Measurements from ENCODE around the gene TCERG1.
"Not testable (repeated sequence)": the region's sequence is repeated elsewhere in the genome, so short reads cannot be mapped to it uniquely, and the experiment has no call there.

TCERG1 gene

DNA sequence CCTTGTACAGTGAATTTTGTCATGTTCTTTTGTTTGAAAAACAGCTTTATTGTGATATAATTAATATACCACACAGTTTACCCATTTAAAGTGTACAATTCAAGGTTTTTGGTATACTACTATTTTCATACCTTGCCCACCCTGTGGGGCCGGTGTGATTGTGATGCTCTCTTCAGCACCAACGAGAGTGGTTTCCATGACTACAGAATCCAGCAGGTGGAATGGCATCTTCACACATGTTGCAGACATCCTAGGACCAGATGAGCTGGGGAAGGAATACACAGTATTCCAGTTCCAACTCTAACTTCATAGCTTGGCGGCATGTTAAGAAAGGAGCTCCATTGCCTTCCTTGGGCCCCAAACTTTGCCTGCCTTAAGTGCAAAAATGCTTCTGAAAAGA, 76.6 kb downstream of the TCERG1 start:
- DNase-seq = no peak

DNA sequence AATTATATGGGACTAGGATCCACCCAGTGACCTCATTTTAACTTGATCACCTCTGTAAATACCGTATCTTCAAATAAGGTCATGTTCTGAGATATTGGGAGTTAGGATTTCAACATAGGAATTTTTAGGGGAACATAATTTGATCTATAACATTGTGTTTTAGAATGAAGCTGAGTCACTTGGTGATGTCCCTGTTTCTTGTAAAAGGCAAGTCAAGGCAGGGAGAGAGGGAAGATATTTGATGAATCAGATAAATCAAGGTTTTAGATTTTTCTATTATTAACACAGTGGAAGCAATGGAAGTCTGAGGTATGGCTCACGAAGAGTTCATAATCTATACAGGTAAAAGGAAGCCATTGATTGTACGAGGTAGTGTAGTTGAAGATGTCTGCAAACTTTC, 80.7 kb downstream of the TCERG1 start:
- DNase-seq = no peak

DNA sequence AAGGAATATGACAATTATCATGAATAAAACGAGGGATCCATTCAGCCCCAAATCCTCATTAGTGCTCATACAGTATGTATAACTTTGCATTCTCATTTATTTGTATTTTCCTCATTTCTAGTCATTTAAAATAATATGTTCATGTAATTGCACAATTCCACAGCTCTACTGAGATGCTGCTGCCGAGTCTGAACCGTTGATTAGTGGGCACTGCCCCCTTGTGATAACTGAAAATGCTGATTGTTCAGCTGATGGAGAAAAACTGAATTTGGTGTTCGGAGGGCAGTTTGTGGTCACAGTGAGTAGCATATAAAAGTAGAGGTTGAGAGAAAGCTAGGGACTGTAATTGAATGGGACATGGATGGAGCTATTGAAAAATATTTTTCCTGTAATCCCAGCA, 81.1 kb downstream of the TCERG1 start:
- DNase-seq = no peak

DNA sequence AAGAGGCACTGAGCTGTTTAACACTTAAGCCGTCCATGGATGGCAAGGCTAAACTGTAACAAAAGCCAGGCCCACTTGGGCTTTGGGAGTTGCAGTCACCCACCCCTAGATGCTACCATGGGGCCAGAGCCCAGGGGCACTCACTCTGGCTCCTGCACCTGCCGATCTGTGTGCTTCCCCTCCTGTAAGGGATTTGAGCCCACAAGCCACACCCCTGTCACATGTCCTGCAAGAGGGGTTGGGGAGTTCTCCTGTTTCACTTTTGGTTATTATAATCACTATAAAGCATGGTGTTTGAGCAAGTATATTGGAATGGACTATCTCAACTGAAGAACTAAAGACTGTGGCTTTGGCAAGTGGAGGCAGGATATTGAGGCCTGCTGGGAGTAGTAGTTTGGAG, 82.9 kb downstream of the TCERG1 start:
- DNase-seq = no peak

DNA sequence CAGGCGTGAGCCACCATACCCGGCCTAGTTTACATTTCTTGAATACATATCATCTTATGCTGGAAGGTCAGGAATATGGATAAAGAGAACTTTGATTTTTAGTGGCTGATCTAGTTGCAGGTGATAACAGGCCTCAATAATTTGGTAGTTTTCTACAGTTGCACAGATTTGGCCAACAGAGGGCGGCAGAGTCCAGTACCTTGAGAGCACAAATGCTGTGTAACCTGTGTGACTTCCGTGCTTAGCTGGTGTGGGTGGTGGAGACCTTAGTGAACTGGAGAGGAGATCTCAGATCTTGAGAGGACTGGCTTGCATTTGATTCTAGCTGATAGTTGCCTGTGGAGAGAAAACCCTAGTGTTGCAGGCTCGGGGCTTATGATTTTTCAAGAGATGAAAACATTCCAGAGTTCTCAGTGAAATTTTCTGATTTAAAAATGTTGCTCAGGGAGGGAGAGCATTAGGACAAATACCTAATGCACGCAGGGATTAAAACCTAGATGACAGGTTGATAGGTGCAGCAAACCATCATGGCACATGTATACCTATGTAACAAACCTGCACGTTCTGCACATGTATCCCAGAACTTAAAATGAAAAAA, 86.2 kb downstream of the TCERG1 start:
- DNase-seq = peak; percentile 29

DNA sequence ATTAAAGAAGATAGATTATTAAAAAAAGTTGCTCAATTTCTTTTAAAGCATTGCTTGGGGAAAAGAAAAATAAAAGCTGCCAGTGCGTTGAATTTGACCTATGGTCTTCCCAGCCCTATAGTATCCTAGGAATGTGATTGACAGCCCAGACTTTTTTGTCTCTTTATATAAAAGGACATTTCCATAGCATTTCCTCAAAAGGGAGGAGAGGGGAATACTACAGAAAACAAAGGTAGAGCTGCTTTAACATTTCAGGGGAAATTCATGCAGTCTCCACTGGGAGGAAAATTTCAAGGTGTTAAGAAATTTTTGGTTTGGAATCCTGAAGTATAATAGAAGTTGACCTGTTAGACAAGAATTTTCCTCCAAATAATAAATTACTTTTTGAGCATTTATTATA, 86.7 kb downstream of the TCERG1 start:
- DNase-seq = no peak

DNA sequence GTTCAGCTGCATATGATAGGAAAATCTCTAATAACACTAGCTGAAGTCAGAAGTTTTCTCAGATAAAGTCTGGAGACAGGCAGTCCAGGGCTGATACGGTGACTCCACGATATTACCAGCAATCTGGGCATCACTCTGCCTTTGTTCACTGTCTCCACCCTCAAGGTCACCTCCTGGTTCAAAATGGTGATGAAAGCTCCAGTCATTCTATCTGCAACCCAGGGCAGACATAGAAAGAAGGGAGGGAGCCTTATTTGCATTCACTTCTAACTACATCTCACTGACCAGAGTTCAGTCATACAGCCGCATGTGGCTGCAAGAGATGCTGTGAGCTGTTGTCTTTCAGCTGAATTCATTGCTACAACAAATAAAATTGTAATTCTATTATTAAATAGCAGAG, 91.3 kb downstream of the TCERG1 start:
- DNase-seq = no peak

DNA sequence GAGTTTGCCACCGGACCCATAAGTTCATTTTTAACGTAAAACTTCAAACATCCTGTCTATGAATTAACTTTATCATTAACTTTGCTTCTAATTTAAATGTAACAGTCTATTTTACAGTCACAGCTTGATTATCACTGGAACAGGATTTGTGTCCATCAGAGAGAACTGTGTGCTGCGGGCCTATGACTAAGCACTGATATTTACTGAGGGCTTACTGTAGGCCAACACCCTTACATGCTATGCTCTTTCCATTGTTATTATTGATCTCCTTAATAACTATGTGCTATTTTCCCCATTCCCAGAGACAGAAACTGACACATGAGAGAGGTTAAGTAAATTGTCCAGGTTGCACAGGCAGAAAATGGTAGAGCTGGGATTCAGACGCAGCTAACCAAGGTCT, 92.8 kb downstream of the TCERG1 start:
- DNase-seq = no peak

DNA sequence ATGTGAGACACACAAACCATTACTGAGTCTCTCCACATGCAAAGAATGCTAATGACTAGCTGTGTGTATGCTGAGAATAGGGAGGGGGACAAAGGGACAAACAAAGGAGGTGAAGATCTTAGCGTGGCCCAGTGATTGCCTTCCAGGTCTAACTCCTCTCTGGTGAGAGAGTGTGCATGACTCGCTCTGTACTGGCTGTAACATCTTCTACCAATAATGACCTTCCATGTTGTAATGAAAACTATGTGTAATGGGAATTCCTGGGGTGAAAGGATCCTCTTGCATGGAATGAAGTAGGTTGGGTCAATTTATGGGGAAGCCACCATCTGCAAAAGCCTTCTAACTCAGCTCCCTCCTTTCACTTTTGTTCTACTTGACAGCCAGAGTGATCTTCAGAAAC, 93.3 kb downstream of the TCERG1 start:
- DNase-seq = no peak

DNA sequence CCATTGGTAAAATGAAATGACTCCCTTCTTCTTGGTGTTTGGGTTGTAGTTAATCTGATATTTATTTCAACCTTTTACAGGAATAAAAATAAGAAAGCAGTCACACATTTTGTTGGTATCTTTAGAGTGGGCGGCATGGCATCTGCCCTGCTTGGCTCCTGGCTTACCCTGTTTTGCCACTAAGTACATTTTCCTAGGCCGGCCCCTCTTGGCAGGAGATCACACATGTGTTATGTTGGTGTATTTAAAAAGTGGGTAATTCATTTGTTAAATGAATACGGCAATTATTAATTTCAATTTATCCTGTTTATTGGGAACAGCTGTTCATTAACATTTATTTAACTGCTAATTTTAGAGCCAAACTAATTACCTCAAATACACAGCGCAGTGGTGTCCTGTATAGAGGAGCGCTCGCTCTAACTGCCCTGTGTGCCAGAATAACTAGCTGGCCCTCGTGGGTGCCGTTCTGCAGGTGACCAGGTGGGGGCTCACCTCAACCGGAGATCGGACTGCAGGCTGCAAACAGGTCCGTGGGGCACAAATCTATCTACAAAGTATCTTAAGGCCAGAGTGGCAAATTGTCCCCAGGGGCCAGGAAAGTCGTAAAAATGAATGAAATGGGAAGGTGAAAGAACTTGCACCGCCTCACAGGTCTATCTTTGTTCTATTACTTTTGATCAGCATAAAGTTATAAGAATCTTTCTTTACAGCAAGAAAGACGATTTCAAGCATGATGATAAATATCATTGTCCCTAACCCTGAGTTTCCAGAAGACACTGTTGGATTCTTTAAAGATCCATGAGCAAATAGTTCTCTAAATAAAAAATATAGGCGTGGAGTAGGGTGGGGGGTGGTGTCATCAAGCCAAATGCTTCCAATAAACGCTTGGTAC, 95.1 kb downstream of the TCERG1 start:
- DNase-seq = peak; percentile 12

DNA sequence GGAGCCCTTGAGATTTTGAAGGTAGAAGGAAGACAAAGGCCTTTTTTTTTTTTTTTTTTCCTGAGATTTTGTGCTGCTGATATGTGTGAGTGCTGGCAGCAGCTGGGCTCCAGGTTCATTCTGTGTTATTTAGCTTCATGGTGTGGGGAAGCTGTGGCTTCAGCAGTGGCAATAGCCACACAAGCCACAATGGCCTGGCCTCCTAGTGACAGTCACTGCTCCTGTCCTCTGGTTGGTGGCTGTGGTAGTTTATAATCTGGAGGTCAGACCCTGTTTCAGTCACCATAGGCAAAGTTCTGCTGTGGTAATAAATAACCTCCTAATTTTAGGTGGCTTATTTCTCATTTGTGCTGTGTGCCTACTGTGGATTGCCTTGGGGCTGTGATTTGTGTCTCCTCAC, 97.1 kb downstream of the TCERG1 start:
- DNase-seq = no peak

DNA sequence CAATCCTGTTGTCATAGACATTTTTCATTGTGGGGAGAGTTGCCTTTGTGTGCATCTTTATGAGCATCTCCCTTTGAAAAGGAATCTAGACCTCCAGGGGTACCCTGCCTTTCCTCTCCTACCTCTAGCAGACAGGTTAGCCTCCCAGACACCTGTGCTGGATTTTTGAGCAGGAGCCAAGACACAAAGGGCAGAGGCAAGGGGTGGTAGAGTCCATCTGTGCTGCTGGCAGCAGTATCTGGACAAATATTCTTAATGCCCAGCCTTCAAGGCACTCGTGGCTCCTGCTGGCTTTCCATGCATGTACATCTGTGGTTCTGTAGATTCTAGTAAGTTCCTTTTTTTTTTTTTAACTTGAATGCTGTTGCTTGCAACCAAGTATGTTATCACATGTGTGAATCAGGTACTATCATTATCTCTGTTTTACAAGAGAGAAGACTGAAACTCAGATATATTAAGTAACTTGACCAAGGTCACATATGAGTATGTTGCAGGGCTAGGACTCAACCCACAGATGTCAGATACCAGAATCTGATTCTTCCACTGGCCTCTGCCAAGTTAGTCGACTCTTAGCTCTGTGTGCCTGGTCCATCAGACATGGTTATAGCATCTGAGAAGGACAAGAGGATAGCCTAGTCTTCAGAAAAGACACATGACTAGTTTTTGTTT, 101.8 kb downstream of the TCERG1 start:
- DNase-seq = no peak

DNA sequence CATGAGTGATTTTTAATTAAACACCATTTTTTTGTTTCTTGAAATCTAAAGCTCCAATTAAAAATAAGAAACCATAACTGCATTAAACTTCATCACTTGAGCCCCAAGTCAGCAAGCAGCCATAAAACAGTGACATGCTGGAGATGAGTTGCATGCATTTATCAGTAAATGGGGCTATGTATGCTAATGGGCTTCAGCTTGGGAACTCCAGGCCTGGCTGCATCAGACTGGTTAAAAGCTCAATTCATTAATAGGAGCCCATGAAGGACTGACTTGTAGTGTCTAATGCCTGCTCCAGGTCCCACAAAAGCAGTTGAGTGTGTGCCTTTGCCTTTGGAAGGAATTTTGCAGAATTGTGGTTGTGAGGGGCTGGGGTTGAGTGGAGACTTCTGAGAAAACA, 102.5 kb downstream of the TCERG1 start:
- DNase-seq = no peak

DNA sequence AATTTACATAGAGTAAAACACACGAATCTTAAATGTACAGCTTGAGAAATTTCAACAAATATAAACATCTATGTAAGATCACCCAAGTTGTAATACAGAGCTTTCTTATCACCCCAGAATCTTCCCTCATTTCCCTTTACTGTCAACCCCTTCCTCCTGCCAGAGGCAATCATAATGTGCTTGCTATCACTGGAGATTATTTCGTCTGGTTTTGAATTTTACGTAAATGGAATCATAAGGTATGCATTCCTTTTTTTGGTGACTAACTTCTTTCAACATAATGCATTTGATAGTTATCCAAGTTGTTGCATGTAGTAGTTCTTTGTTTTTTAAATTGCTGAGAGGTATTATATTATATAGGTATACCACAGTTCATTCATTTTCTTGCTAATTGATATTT, 106.3 kb downstream of the TCERG1 start:
- no peak for DNase-seq

DNA sequence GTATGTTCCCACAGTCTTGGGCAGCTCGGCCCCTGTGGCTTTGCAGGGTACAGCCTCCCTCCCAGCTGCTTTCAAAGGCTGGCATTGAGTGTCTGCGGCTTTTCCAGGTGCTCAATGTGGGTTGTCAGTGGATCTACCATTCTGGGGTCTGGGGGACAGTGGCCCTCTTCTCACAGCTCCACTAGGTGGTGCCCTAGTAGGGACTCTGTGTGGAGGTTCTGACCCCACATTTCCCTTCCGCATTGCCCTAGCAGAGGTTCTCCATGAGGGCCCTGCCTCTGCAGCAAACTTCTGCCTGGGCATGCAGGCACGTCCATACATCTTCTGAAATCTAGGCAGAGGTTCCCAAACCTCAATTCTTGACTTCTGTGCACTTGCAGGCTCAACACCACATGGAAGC, 109.8 kb downstream of the TCERG1 start:
- DNase-seq = not testable (repeated sequence)

DNA sequence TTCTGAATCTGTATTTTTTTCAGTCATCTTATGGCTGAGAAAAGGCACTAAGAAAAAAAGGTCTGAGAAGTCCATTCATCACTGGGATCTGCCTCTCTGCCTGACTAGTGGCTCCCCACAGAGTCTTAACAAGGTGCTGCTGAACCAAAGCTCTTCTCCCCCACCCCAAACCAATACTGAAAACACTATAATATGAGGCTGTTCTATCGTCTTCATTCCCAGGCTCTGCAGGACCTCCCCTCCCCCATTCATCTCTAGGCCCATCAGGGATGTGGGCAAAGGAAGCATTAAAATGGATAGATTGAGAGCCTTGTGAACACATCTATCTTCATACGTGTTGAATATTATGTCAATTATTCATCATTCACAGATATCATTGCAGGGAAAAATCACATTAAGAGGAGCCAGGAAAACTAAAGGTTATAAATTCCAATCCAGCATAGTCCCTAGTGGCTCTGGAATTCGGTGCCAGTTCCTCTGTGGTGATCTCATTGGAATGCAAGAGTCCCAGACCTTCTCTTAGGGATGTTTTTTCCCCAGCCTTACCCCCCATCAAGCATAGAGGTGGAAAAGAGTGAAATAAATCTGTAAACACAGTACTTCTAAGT, 113.2 kb downstream of the TCERG1 start:
- no peak for DNase-seq
